HEK293T (cell line): ENCODE data around the gene ANKRD44.

Experiments used
- ARNT ChIP-seq: fragments of 450-650 bp; IDR thresholded peaks from 2 replicates; pipeline ENCODE4 v1.6.1; 2017; ENCODE audit warnings: mild to moderate bottlenecking
- BHLHE40 ChIP-seq: fragments of 450-650 bp; IDR thresholded peaks from 2 replicates; pipeline ENCODE4 v1.6.1; 2016; ENCODE audit warnings: mild to moderate bottlenecking, moderate library complexity, borderline replicate concordance
- FOXM1 ChIP-seq: fragments of 450-650 bp; IDR thresholded peaks from 2 replicates; pipeline ENCODE4 v1.6.1; 2017; ENCODE audit warnings: mild to moderate bottlenecking, borderline replicate concordance
- L3MBTL2 ChIP-seq: fragments of 450-650 bp; conservative IDR thresholded peaks from 2 replicates; pipeline ENCODE4 v1.6.1; 2016; ENCODE audit warnings: mild to moderate bottlenecking
- LEF1 ChIP-seq: fragments of 450-650 bp; IDR thresholded peaks from 2 replicates; pipeline ENCODE4 v1.6.1; 2017; ENCODE audit warnings: mild to moderate bottlenecking, borderline replicate concordance
- SP1 ChIP-seq: fragments of 450-650 bp; IDR thresholded peaks from 2 replicates; pipeline ENCODE4 v1.6.1; 2017
- SUZ12 ChIP-seq: fragments of 450-650 bp; IDR thresholded peaks from 2 replicates; pipeline ENCODE4 v1.6.1; 2016; ENCODE audit warnings: mild to moderate bottlenecking
- TARDBP ChIP-seq: fragments of 450-650 bp; IDR thresholded peaks from 2 replicates; pipeline ENCODE4 v1.6.1; 2016
- ZNF384 ChIP-seq: fragments of 450-650 bp; IDR thresholded peaks from 2 replicates; pipeline ENCODE4 v1.6.1; 2016

- TF ChIP-seq ARNT (no peak), BHLHE40 (no peak), L3MBTL2 (no peak), SP1 (no peak), ZNF384 (no peak), FOXM1 (no peak), SUZ12 (no peak), LEF1 (no peak), TARDBP (no peak)
Observed at GRCh38 chr2:197308585-197308984, 2.0 kb downstream of the ANKRD44 start.
